SU-DHL-6 (cell line): Measurements from ENCODE around the gene CUEDC1.

ENCODE experiments used
- CTCF ChIP-seq: fragments of 200-600 bp; sonication (generic); IDR thresholded peaks from one replicate; pipeline ENCODE4 v1.5.1; 2017; ENCODE audit warnings: antibody characterized with exemption, mild to moderate bottlenecking, low read length, moderate library complexity; ENCODE audit not compliant: insufficient read depth, poor library complexity, severe bottlenecking
- EZH2phosphoT487 ChIP-seq: fragments of 200-600 bp; sonication (generic), shearing (Covaris generic); conservative IDR thresholded peaks from 2 replicates; pipeline ENCODE4 v1.6.1; 2018; ENCODE audit warnings: mild to moderate bottlenecking, antibody characterized with exemption, low read length, moderate library complexity, mixed read lengths

GRCh38 chr17:57957120-57957850, 2.1 kb upstream of the CUEDC1 start:
- TF ChIP-seq CTCF (no peak), EZH2phosphoT487 (no peak)
